GM21381 (cell line): ENCODE results near the gene BAIAP2L1.
"Not testable (repeated sequence)": the region's sequence is repeated elsewhere in the genome, so short reads cannot be mapped to it uniquely, and the experiment has no call there.

Experiments
- ATAC-seq: cut with Tn5 transposase; IDR thresholded peaks from one replicate; pipeline ENCODE4 v1.9.1; 2021; ENCODE audit warnings: mild to moderate bottlenecking, moderate library complexity; ENCODE audit not compliant: unreplicated experiment

The BAIAP2L1 gene

GRCh38 chr7:98400542-98401340, at the start of gene BAIAP2L1:
Gene BAIAP2L1, minus strand, starts transcription at chr7:98401090. Its CDS starts 238 bp downstream, at chr7:98400852.
- ATAC-seq, result peak; percentile 85

GRCh38 chr7:98448766-98449165, 47.9 kb upstream of the BAIAP2L1 start:
- no peak for ATAC-seq

GRCh38 chr7:98440992-98441391, 40.1 kb upstream of the BAIAP2L1 start:
- not testable (repeated sequence) for ATAC-seq

- no peak for ATAC-seq
These were observed 38.6 kb upstream of the BAIAP2L1 start for GRCh38 chr7:98439484-98439883.

GRCh38 chr7:98434087-98434486, 33.2 kb upstream of the BAIAP2L1 start:
- ATAC-seq, result no peak

GRCh38 chr7:98429799-98430198, 28.9 kb upstream of the BAIAP2L1 start:
- no peak for ATAC-seq

- no peak for ATAC-seq
These were observed 22.2 kb upstream of the BAIAP2L1 start for GRCh38 chr7:98423043-98423442.

- ATAC-seq, result peak; percentile 68
These were observed 20.2 kb upstream of the BAIAP2L1 start for GRCh38 chr7:98420966-98421612.

GRCh38 chr7:98419988-98420387, 19.1 kb upstream of the BAIAP2L1 start:
- not testable (repeated sequence) for ATAC-seq

GRCh38 chr7:98419316-98419691, 18.4 kb upstream of the BAIAP2L1 start:
- not testable (repeated sequence) for ATAC-seq

- ATAC-seq, result no peak
These were observed 17.9 kb upstream of the BAIAP2L1 start for GRCh38 chr7:98418636-98419315.

- no peak for ATAC-seq
These were observed 17.4 kb upstream of the BAIAP2L1 start for GRCh38 chr7:98418271-98418635.

GRCh38 chr7:98417604-98418270, 16.8 kb upstream of the BAIAP2L1 start:
- ATAC-seq, result not testable (repeated sequence)

GRCh38 chr7:98414205-98414900, 13.5 kb upstream of the BAIAP2L1 start:
- no peak for ATAC-seq

- not testable (repeated sequence) for ATAC-seq
These were observed 12.8 kb upstream of the BAIAP2L1 start for GRCh38 chr7:98413655-98414054.

- no peak for ATAC-seq
These were observed 9.0 kb upstream of the BAIAP2L1 start for GRCh38 chr7:98409843-98410242.

GRCh38 chr7:98408146-98408545, 7.3 kb upstream of the BAIAP2L1 start:
- ATAC-seq, result not testable (repeated sequence)

- ATAC-seq, result no peak
These were observed 5.9 kb upstream of the BAIAP2L1 start for GRCh38 chr7:98406827-98407226.

- ATAC-seq, result no peak
These were observed 4.0 kb upstream of the BAIAP2L1 start for GRCh38 chr7:98404840-98405239.

- ATAC-seq, result no peak
These were observed 874 bp downstream of the BAIAP2L1 start for GRCh38 chr7:98399890-98400541.
